GM19397 (cell line): ENCODE measurements around the gene SPON1.

ENCODE experiments used
- ATAC-seq: cut with Tn5 transposase; IDR thresholded peaks from one replicate; pipeline ENCODE4 v1.9.1; 2021; ENCODE audit warnings: mild to moderate bottlenecking, moderate library complexity; ENCODE audit not compliant: unreplicated experiment

The SPON1 gene

DNA sequence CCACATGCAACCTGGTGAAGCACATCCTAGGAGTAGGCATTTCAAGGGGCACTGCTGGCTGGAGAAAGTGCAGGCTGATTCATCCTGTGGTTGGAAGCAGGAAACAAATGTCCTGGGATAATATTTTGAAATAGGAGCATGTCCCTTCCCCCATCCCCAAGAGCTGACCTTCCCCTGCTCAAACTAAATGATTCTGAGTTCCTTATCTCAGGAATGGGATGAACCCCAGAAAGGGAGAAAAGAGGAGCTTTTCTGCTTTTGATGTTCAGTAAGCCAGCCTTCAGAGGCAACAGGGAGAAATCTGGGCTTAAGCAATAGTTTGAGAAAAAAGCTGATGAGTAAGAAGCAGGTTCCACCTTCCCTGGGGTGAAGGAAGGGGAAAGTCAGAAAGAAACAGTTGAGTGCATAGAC, 19.5 kb upstream of the SPON1 start:
- ATAC-seq, result no peak

DNA sequence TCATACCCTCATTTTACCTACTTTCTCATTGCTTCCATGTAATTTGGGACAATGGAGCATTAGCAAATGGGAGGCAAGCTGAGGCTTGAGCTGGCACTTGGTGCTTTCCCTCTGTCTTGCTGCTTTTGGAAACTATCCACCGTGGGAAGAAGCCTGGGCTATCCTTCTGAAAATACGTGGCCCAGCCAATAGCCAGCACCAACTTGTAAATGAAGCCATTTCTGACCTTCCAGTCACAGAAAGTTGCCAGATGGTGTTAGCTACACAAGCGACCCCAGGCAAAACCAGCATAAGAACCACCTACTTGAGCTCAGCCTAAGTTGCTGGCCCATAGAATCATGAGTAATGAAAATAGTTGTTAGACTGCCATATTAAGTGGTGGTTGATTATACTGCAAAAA, 18.5 kb upstream of the SPON1 start:
- ATAC-seq, result no peak

DNA sequence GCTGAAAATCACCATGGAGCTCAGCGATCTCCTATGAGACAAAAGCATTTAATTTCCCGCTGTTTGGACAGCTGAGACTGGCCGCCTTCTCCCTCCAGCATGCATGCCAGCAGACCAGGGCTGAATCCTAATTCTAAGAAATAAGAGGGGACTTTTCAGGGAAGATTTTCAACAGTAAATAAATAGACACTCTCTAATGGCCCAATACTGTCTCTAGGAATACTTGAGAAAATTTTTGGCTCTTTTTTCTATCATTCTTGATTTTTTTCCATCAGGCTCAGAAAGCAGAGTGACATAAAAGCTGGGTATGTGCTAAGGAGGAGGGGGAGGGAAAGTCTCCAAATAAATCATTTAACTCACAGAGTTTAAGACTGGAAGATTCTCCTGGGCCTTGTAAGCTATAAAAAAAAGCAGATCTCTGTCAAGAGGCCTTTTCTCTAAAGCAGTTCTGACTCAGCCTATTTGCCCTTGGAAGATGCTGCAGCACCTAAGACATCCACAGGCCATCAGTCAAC, 17.6 kb upstream of the SPON1 start:
- no peak for ATAC-seq

GRCh38 chr11:13947379-13947778, 15.1 kb upstream of the SPON1 start:
- no peak for ATAC-seq

GRCh38 chr11:13949876-13950275, 12.6 kb upstream of the SPON1 start:
- ATAC-seq, result no peak

DNA sequence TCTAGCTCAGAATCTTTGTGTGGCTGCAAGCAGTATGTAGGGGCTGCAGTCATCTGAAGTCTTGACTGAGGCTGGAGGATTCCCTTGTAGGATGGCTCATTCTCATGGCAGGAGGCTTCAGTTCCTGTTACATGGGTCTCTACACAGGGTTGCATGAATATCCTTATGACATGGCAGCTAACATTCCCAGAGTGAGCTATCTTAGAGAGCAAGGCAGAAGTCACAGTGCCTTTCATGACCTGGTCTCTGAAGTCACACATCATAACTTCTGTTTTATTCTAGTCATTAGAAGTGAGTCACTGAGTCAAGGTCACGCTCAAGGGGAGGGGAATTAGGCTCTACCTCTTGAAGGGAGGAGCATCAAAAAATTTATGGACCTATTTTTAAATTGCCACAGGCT, 10.3 kb upstream of the SPON1 start:
- no peak for ATAC-seq

DNA sequence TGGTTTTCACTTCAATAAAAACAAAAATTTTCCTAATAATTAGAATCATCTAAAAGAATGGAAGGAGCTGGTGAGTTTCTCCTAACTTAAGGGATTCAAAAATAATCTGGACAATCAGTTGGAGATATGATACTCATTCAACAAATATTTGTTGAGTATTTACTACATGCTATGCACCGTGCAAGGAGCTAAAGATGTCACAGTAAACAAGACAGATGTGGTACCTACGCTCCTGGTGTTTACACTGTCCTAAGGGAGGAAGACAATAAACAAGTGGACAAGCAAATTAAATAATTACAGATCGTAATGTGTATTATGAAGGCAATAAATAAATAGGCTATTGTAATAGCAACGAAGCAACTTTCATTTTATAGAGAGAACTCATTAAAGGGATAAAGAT, 9.9 kb upstream of the SPON1 start:
- ATAC-seq, result no peak

- no peak for ATAC-seq
Measured at GRCh38 chr11:13954591-13954990, 7.9 kb upstream of the SPON1 start.

DNA sequence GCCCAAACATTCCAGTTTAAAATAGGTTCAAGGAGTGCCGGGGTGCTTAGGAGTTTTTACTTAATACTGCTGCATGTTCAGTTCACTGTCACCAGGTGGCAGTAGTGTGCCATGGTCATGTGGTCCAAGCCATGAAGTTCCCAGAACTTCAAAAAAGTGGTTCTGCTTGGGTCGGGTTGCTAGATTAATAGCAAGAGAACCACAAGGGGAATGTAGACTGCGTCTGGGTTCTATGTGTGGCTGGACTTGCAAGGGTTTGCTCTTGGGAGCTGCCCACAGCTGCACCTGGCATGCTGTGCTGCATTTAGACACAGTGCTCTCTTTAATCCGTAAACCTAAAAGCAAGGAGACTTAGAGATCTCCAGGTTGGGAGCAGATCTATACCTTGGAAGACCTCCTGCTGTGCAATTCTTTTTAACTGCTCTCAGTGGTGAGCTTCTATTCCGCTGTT, 6.5 kb upstream of the SPON1 start:
- ATAC-seq, result no peak

DNA sequence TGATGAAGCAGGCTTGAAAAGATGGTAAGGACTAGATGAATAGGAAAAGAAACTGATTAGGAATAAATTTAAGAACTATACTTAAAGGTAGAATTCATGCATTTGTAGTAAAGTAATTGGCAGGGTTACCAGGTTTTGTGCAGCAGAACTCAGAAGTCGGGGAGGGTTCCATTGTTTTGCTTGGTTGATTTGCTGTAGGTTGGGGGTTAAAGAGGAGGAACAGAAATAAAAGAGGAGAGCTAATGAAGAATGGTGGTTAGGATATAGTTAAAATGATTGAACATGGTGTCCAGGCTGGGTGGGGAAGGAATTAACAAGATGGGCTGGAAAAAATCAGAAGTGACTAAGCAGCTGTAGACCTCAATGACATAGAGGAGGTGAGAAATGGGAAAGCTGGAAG, 5.5 kb upstream of the SPON1 start:
- ATAC-seq, result no peak

DNA sequence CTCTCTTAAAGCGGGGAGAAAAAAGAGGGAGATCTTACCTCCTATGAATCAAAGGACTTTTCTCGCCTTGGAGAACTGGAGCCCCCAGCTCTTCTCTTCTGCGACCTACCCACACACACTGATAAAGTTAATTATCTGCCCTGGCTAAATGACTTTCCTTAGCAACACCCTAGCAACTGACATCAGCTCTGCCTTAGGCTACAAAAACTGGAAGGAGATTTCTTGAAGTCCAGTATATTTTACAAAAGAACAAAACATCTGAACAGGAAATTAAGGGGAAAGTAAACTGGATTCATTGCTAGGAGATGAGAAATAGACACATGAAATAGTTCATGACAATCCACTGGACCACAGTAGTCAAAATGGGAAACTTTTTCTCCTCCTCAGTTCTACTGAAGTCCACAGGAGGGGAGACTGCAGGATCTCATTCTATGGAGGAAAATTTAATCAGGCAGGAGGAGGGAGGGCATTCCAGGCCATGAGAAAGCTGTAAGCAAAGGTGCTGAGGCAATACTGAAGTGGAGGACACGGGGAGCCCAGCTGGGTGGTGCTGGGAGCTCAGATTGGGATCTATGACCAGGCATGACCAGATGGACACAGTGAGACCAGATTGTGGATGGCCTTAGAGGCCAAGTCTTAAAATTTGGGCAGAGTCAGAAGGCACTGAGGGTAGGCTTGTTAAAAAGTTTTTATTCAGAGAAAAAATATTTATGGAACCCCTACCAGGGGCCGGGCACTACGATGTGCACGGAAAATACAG, 3.7 kb upstream of the SPON1 start:
- no peak for ATAC-seq

DNA sequence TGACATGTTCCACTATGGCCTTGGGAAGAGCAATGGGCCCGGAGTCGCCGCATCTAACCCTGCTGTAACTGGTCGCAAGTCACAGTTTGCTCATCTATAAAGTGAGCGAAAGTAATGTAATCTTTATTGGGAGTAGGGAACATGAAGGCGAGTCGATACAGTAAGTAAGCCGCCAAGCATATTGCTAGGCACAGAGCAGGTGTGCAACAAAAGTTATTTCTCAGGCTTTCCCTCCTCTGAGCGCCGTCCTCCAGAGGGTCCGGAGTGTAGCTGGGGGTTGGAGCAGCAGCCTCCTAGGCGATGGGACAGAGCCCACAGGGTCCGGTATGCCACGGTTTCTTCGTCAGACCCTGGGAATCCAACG, 343 bp upstream of the SPON1 start:
- ATAC-seq, result no peak

- no peak for ATAC-seq
Measured at GRCh38 chr11:13963169-13963948, 836 bp downstream of the SPON1 start.

DNA sequence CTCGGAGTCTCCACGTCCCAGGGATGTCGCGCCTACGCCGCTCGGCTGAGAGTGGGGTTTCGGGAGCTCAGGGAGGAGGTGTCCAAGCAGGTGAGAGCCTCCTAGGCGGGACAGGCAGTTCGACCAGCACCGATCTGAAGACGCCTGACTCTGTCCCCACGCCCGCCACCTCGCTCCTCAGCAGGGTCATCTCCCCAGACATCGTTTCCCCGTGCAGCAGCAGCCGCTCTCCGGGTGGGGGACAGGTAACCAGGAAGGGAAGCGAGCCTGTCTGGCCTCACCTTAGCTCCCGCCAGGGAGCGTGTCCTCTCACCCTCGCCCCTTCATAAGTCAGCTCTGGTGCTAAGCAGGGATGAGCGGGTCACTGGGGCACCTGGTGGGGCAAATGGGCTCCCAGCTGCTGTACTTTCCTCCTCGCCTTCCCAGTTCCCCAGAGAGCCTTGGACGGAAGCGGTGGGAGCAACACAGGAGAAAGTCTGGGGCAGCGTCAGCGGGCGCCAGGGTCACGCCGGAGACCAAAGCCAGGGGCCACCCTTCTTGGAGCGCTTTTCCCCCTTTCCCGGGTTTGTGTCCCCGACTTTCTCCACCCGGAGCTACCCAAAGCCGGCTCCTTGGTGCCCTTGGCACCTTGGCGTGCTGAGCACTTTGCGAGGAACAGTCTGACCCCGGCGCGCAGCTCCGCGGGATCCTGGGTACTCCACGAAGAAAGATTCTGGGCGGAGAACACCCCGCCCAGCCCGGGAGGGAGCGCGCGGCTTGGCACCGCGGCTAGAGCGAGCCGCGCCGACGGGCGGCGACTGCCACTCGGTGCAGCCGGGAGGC, 1.6 kb downstream of the SPON1 start:
- no peak for ATAC-seq

- no peak for ATAC-seq
Measured at GRCh38 chr11:13964771-13965074, 2.2 kb downstream of the SPON1 start.

DNA sequence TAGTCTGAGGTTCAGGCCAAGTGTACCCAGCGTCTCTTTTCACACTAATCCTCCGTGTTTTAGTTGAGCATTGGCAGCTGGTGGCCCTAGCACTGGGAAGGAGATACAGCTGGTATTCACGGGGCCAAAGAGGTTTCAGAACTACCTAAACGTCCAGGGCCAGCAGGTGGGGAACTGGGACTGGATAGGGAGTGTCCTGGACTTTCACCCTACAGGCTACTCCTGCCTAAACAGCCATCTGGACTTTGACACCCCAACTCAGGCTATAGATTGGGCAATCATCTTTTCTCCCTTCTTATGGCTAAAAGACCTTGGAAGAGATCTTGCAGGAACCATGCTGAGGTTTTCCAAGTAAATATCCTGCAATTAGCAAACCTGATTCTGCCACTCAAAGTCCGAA, 2.8 kb downstream of the SPON1 start:
- ATAC-seq, result no peak

- no peak for ATAC-seq
Measured at GRCh38 chr11:13966013-13966412, 3.5 kb downstream of the SPON1 start.

GRCh38 chr11:13966486-13966885, 4.0 kb downstream of the SPON1 start:
- ATAC-seq, result no peak

DNA sequence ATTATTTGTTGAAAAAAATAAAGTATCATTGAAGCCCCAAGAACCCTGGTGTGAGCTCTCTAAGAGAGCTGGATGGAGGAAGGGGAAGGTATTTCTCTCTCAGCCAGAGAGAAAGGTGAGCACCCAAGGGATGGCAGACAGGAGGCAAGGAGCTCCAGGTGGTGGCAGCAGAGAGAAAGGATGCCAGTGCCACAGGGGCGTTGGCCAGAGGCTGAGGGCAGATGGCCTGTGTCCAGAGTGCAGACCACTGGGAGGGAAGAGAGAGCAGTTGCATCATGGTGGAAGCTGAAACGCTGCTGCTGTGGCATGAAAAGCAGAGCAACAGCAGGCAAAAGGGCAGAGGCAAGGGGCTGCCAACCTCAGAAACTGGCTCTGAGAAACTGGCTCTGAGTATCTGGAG, 8.5 kb downstream of the SPON1 start:
- no peak for ATAC-seq

DNA sequence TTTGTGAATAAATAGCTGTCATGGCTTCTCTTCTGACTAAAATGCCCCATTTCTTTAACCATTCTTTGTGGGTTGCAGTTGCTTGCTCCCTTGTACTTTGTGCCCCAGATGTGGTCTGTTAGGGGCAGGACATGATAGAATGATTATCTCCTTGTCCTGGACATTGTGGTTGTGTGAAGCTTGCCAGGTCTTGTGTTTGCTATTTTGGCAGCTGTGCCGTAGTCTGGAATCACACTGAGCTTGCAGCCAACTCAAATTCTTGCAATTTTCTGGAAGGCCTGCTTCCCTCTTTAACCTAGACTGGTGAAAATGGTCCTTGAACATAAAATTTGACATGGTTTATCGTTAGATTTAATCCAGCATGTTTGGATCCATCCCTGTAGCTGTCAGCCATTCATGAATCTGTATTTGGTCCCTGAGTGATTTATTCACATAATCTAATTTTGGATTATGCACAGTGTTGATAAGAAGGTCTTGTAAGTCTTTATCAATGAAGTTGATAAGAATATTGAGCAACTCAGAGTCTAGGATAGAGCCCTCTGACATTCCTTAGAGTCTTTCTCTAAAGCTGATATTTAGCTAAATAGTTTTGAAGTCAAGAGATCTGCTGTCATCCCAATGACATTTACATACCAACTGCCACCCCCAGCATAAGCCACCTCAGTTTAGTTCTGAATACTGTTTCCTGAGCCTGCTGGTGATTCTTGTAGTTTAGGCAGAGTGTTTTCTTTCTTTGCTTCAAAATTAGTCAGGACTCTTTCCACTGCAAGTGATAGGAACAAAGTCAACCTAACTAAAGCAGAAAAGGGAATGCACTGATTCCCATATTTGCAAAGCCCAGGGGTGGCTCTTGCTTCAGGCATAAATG, 9.8 kb downstream of the SPON1 start:
- no peak for ATAC-seq

DNA sequence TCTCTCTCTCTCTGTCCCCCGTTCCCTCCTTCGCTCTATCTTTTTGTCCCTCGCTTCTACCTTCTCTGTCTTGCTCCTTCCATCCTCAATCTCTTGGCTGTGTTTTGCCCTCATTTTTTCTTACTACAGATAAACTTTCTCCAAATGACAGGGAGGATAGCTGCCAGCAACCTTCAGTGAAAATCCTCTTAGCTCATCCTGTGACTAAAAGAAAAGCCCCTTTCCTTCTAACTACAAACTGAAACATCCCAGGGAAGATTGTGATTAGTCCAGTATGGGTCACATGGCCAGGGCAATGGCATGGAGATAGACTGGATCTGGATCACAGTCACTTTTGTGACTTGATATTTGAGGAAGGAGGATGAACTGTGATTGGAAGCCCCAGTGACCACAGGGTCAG, 10.4 kb downstream of the SPON1 start:
- ATAC-seq, result no peak
